NT2/D1 (cell line): Measurements from ENCODE around the gene FRMD3.

Experiments
- DNase-seq: peaks from one replicate; pipeline ENCODE4 v3.0.0-alpha.2; 2011; ENCODE audit warnings: low read depth, low spot score
- H3K27me3 ChIP-seq: 2 replicates; pipeline ENCODE4 v1.6.0; 2011; ENCODE audit warnings: mild to moderate bottlenecking; ENCODE audit not compliant: insufficient read length, insufficient read depth
- H3K36me3 ChIP-seq: 2 replicates; pipeline ENCODE4 v1.6.1; 2011; ENCODE audit warnings: mild to moderate bottlenecking, low read length, mixed read lengths; ENCODE audit not compliant: insufficient read depth, insufficient read length
- H3K4me1 ChIP-seq: 2 replicates; pipeline ENCODE4 v1.5.1; 2011; ENCODE audit not compliant: insufficient read depth, insufficient read length
- H3K4me3 ChIP-seq: 2 replicates; pipeline ENCODE4 v1.5.1; 2011; ENCODE audit warnings: low read depth; ENCODE audit not compliant: insufficient read length
- H3K9ac ChIP-seq: 2 replicates; pipeline ENCODE4 v1.6.0; 2011; ENCODE audit warnings: low read depth; ENCODE audit not compliant: insufficient read length
- H3K9me3 ChIP-seq: 2 replicates; pipeline ENCODE4 v1.5.1; 2011; ENCODE audit warnings: mild to moderate bottlenecking, low read length; ENCODE audit not compliant: insufficient read depth
- SUZ12 ChIP-seq: IDR thresholded peaks from 2 replicates; pipeline ENCODE4 v1.6.1; 2011; ENCODE audit not compliant: insufficient read length, insufficient read depth; ENCODE audit errors: extremely low read depth
- YY1 ChIP-seq: IDR thresholded peaks from 2 replicates; pipeline ENCODE4 v1.6.1; 2011; ENCODE audit not compliant: insufficient read length, insufficient read depth
- ZNF274 ChIP-seq: IDR thresholded peaks from 2 replicates; pipeline ENCODE4 v1.6.1; 2011; ENCODE audit warnings: mild to moderate bottlenecking, low read depth, low read length

The FRMD3 gene

GRCh38 chr9:83508067-83508466, 30.1 kb downstream of the FRMD3 start:
- H3K36me3 ChIP-seq, result no peaks in the 10 kb centered on the region
- H3K27me3 ChIP-seq, result no peaks in the 10 kb centered on the region
- H3K4me1 ChIP-seq, result no peaks in the 10 kb centered on the region
- no peak overlapping the region for H3K4me3 ChIP-seq
- H3K9ac ChIP-seq, result no peak overlapping the region
- TF ChIP-seq YY1 (no peak), ZNF274 (no peak), SUZ12 (no peak)
- DNase-seq, result no peak
- no peaks in the 10 kb centered on the region for H3K9me3 ChIP-seq

- H3K9ac ChIP-seq, result no peak overlapping the region
- no peaks in the 10 kb centered on the region for H3K9me3 ChIP-seq
- no peaks in the 10 kb centered on the region for H3K4me1 ChIP-seq
- no peaks in the 10 kb centered on the region for H3K27me3 ChIP-seq
- H3K4me3 ChIP-seq, result no peak overlapping the region
- no peak for DNase-seq
- no peaks in the 10 kb centered on the region for H3K36me3 ChIP-seq
- no peak for TF ChIP-seq SUZ12
- TF ChIP-seq YY1, result no peak
- TF ChIP-seq ZNF274, result no peak
These were observed 32.9 kb downstream of the FRMD3 start for GRCh38 chr9:83505282-83505681.

DNA sequence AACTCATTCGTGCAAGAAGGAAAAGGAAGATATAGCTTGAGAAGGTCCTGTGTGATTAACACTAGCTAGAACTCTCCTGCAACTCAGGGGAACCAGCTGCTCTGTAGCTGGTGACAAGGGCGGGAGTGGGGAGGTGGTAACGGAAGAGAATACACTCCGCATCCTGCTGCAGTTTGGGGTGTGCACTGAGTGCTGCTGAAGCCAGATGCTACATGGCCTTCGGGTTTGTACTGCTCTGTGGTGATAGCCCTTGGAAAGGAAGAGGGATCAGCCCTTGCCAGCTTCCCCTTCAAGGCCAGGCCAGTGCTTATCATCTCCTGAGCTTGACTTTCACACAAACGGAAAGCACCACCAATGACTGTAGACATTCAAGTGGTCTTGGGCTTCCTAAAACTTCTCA, 34.3 kb downstream of the FRMD3 start:
- Histone ChIP-seq H3K36me3 (no peaks in the 10 kb centered on the region), H3K9ac (no peak overlapping the region), H3K27me3 (no peaks in the 10 kb centered on the region), H3K9me3 (no peaks in the 10 kb centered on the region), H3K4me1 (no peaks in the 10 kb centered on the region), H3K4me3 (no peak overlapping the region)
- no peak for DNase-seq
- TF ChIP-seq SUZ12 (no peak), ZNF274 (no peak)

GRCh38 chr9:83501565-83501964, 36.6 kb downstream of the FRMD3 start:
- DNase-seq, result no peak
- Histone ChIP-seq H3K36me3 (no peaks in the 10 kb centered on the region), H3K4me1 (no peaks in the 10 kb centered on the region), H3K9me3 (no peaks in the 10 kb centered on the region), H3K27me3 (no peaks in the 10 kb centered on the region), H3K4me3 (no peak overlapping the region), H3K9ac (no peak overlapping the region)
- TF ChIP-seq ZNF274 (no peak), YY1 (no peak), SUZ12 (no peak)

GRCh38 chr9:83497441-83497840, 40.8 kb downstream of the FRMD3 start:
- H3K4me1 ChIP-seq, result no peaks in the 10 kb centered on the region
- H3K9me3 ChIP-seq, result no peaks in the 10 kb centered on the region
- H3K36me3 ChIP-seq, result no peaks in the 10 kb centered on the region
- no peak for DNase-seq
- H3K4me3 ChIP-seq, result no peak overlapping the region
- TF ChIP-seq YY1 (no peak), SUZ12 (no peak), ZNF274 (no peak)
- no peak overlapping the region for H3K9ac ChIP-seq
- no peaks in the 10 kb centered on the region for H3K27me3 ChIP-seq

GRCh38 chr9:83491995-83492394, 46.2 kb downstream of the FRMD3 start:
- TF ChIP-seq SUZ12, result no peak
- TF ChIP-seq YY1, result no peak
- no peak for TF ChIP-seq ZNF274
- no peak overlapping the region for H3K4me3 ChIP-seq
- H3K9ac ChIP-seq, result no peak overlapping the region
- no peak for DNase-seq
- no peaks in the 10 kb centered on the region for H3K27me3 ChIP-seq
- no peaks in the 10 kb centered on the region for H3K9me3 ChIP-seq
- H3K36me3 ChIP-seq, result no peaks in the 10 kb centered on the region
- no peaks in the 10 kb centered on the region for H3K4me1 ChIP-seq

GRCh38 chr9:83491413-83491812, 46.8 kb downstream of the FRMD3 start:
- TF ChIP-seq SUZ12 (no peak), YY1 (no peak), ZNF274 (no peak)
- H3K4me3 ChIP-seq, result no peak overlapping the region
- H3K4me1 ChIP-seq, result no peaks in the 10 kb centered on the region
- H3K36me3 ChIP-seq, result no peaks in the 10 kb centered on the region
- no peak overlapping the region for H3K9ac ChIP-seq
- no peak for DNase-seq
- no peaks in the 10 kb centered on the region for H3K27me3 ChIP-seq
- no peaks in the 10 kb centered on the region for H3K9me3 ChIP-seq

GRCh38 chr9:83489961-83490360, 48.2 kb downstream of the FRMD3 start:
- Histone ChIP-seq H3K4me3 (no peak overlapping the region), H3K27me3 (no peaks in the 10 kb centered on the region), H3K9me3 (no peaks in the 10 kb centered on the region), H3K36me3 (no peaks in the 10 kb centered on the region), H3K9ac (no peak overlapping the region), H3K4me1 (no peaks in the 10 kb centered on the region)
- DNase-seq, result no peak
- TF ChIP-seq SUZ12 (no peak), YY1 (no peak)
